ENCODE results near the gene SKIC8. TPM values are rescaled to one million over a fixed set of nuclear protein-coding genes. Genes with fewer than 3 reads are reported as not detected.

SKIC8 gene
- total and polyA plus RNA-seq, 3 donors from 2014 or later = 82.3 to 135 (median 93.1) TPM

- intact Hi-C loops (cut with DNase I; ENCODE audit: low total_unique reads) = loop anchor here (5.0 to 10.0 kb wide), 2 partner anchors 128 to 275 kb away; no protein-coding TSS in a partner anchor
- 92 to 95% methylated on average over 5 of the region's 5 CpGs for WGBS, 2 donors
Observed at GRCh38 chr15:78239811-78240210, 59.6 kb downstream of the SKIC8 start.

GRCh38 chr15:78237146-78237545 is 62.3 kb downstream of the SKIC8 start:
- TF ChIP-seq CTCF (IDR thresholded peaks at IDR 0.05) = no peak
- no peak for TF ChIP-seq POLR2A (IDR thresholded peaks at IDR 0.05)
- Histone ChIP-seq H3K27ac (no peak overlapping the region), H3K27me3 (no peaks in the 10 kb centered on the region), H3K9me3 (no peaks in the 10 kb centered on the region), H3K4me3 (no peak overlapping the region), H3K4me1 (peaks cover 11% of the 10 kb centered on the region), H3K36me3 (ENCODE audit: low read depth, missing control alignments) (no peaks in the 10 kb centered on the region)
- no peak for DNase-seq
- 75 to 76% methylated on average over 6 of the region's 6 CpGs for WGBS, 2 donors
- intact Hi-C loops (cut with DNase I; ENCODE audit: low total_unique reads) = no loop called here

More at GRCh38 chr15:78239811-78240210, 59.6 kb downstream of the SKIC8 start:
- TF ChIP-seq POLR2A (IDR thresholded peaks at IDR 0.05) (no peak), CTCF (IDR thresholded peaks at IDR 0.05) (no peak)
- no peak overlapping the region for H3K27ac ChIP-seq
- no peaks in the 10 kb centered on the region for H3K36me3 ChIP-seq (ENCODE audit: low read depth, missing control alignments)
- H3K9me3 ChIP-seq = no peaks in the 10 kb centered on the region
- no peaks in the 10 kb centered on the region for H3K27me3 ChIP-seq
- DNase-seq = no peak
- peaks cover under 1% of the 10 kb centered on the region for H3K4me1 ChIP-seq
- no peak overlapping the region for H3K4me3 ChIP-seq

- Histone ChIP-seq H3K4me3 (no peak overlapping the region), H3K9me3 (no peaks in the 10 kb centered on the region), H3K36me3 (ENCODE audit: low read depth, missing control alignments) (no peaks in the 10 kb centered on the region), H3K27me3 (no peaks in the 10 kb centered on the region), H3K4me1 (peaks cover 11% of the 10 kb centered on the region), H3K27ac (no peak overlapping the region)
- no peak for DNase-seq
- intact Hi-C loops (cut with DNase I; ENCODE audit: low total_unique reads) = no loop called here
- TF ChIP-seq POLR2A (IDR thresholded peaks at IDR 0.05) (no peak), CTCF (IDR thresholded peaks at IDR 0.05) (no peak)
- WGBS, 2 donors = 95 to 99% methylated on average over 6 of the region's 6 CpGs
Observed at GRCh38 chr15:78236491-78236890, 62.9 kb downstream of the SKIC8 start.

DNA sequence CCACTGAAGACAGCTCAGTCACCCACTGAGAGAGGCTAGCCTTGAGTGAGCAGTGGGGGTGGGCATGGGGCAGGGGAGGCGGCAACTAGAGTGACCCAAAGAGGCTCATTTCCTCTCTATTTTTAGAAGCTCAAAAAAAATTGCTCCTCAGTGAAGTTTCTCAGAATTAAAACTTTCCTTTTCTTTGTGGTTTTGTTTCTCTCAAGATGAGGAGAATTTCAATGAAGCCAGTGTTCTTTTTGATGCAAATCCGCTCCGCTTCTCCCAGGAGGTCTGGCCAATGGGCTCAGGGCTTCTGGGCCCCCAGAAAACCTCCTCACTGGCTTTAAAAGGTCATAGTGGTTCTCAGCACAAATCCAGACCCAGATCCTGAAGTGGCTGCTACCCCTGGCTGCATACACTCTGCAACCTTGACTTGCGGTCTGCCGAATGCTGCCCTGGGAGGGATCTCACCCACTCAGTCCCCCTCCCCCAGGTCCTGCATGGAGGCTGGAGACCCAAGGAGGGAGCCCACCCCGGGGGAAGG is 64.8 kb downstream of the SKIC8 start, which contains the start of gene ACSBG1:
Gene ACSBG1 (minus strand): TSS at position 51 of the 526 bp plus-strand sequence. CDS start 64 bp downstream, outside the sequence.
- H3K4me1 ChIP-seq = peaks cover 11% of the 10 kb centered on the region
- no peaks in the 10 kb centered on the region for H3K36me3 ChIP-seq (ENCODE audit: low read depth, missing control alignments)
- 50 to 57% methylated on average over 4 to 6 of the region's 6 CpGs for WGBS, 2 donors
- no peaks in the 10 kb centered on the region for H3K27me3 ChIP-seq
- no peak for DNase-seq
- H3K9me3 ChIP-seq = no peaks in the 10 kb centered on the region
- TF ChIP-seq CTCF (IDR thresholded peaks at IDR 0.05) = no peak
- TF ChIP-seq POLR2A (IDR thresholded peaks at IDR 0.05) = no peak
- H3K4me3 ChIP-seq = no peak within 1 kb of the TSS
- intact Hi-C loops (cut with DNase I; ENCODE audit: low total_unique reads) = no loop called here
- H3K27ac ChIP-seq = peak within 1 kb of the TSS in 1 of 2 donors; percentile 15

DNA sequence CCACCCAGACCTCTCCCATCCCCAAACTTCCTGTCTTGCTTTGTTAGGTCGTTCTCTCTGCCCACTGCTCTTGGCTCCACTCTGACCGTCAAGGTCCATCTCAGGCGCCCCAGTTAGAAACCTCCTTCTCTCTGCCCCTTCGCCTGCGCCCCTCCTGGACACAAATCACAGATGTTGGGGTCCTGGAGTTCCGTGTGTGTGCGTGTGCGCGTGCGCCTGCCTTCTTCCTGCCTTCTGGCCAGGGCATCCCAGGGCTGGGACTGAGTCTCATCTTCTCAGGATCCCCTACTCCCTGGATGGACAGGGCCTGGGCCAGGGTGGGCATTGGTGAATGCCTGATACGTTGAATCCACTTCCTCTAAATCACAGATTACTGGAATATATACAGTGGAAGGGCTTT is 65.9 kb downstream of the SKIC8 start:
- 85 to 86% methylated on average over 11 of the region's 11 CpGs for WGBS, 2 donors
- H3K27ac ChIP-seq = no peak overlapping the region
- DNase-seq = no peak
- H3K27me3 ChIP-seq = no peaks in the 10 kb centered on the region
- intact Hi-C loops (cut with DNase I; ENCODE audit: low total_unique reads) = no loop called here
- no peak overlapping the region for H3K4me3 ChIP-seq
- H3K9me3 ChIP-seq = no peaks in the 10 kb centered on the region
- TF ChIP-seq CTCF (IDR thresholded peaks at IDR 0.05) (no peak), POLR2A (IDR thresholded peaks at IDR 0.05) (no peak)
- peaks cover 11% of the 10 kb centered on the region for H3K4me1 ChIP-seq
- H3K36me3 ChIP-seq (ENCODE audit: low read depth, missing control alignments) = no peaks in the 10 kb centered on the region
